GM23338 (cell line): ENCODE results near the gene ABHD15. TPM values are rescaled to one million over a fixed set of nuclear protein-coding genes. Genes with fewer than 3 reads are reported as not detected.

Experiments used
- ATAC-seq: fragments of 200-7000 bp; cut with Tn5 transposase; 3 replicates; pipeline ENCODE4 v1.9.1; 2020
- DNase-seq: peaks from one replicate; pipeline ENCODE4 v3.0.0-alpha.2; 2015; ENCODE audit warnings: low spot score
- H2AFZ ChIP-seq: fragments of 200-600 bp; sonication (generic); 2 replicates; pipeline ENCODE4 v1.8.0; 2016; ENCODE audit warnings: antibody characterized with exemption, mild to moderate bottlenecking, moderate library complexity
- H3F3A ChIP-seq: fragments of 200-600 bp; sonication (generic); replicated peaks from 2 replicates; pipeline ENCODE4 v1.8.0; 2017; ENCODE audit warnings: antibody characterized with exemption, mixed run types, low read depth
- H3K27ac ChIP-seq: fragments of 200-600 bp; sonication (generic); 2 replicates; pipeline ENCODE4 v1.6.1; 2016; ENCODE audit warnings: low read depth
- H3K27me3 ChIP-seq: fragments of 200-600 bp; sonication (generic); 2 replicates; pipeline ENCODE4 v1.8.0; 2016; ENCODE audit warnings: mild to moderate bottlenecking, mixed run types, moderate library complexity; ENCODE audit not compliant: insufficient read depth
- H3K36me3 ChIP-seq: fragments of 200-600 bp; sonication (generic); 2 replicates; pipeline ENCODE4 v1.8.0; 2016; ENCODE audit warnings: mild to moderate bottlenecking; ENCODE audit not compliant: insufficient read depth
- H3K4me1 ChIP-seq: fragments of 200-600 bp; sonication (generic); 2 replicates; pipeline ENCODE4 v1.8.0; 2016; ENCODE audit warnings: mild to moderate bottlenecking, moderate library complexity; ENCODE audit not compliant: insufficient read depth
- H3K4me2 ChIP-seq: fragments of 200-600 bp; sonication (generic); 2 replicates; pipeline ENCODE4 v1.7.1; 2017; ENCODE audit warnings: mixed run types
- H3K4me3 ChIP-seq: fragments of 200-600 bp; sonication (generic); 2 replicates; pipeline ENCODE4 v1.6.1; 2016; ENCODE audit warnings: mixed run types
- H3K79me2 ChIP-seq: fragments of 200-600 bp; sonication (generic); replicated peaks from 2 replicates; pipeline ENCODE4 v1.8.0; 2017; ENCODE audit warnings: mild to moderate bottlenecking; ENCODE audit not compliant: insufficient read depth
- H3K9me2 ChIP-seq: fragments of 200-600 bp; sonication (generic); 2 replicates; pipeline ENCODE4 v1.8.0; 2017; ENCODE audit not compliant: insufficient read depth
- H4K20me1 ChIP-seq: fragments of 200-600 bp; sonication (generic); replicated peaks from 2 replicates; pipeline ENCODE4 v1.8.0; 2017; ENCODE audit warnings: mild to moderate bottlenecking; ENCODE audit not compliant: insufficient read depth
- H3K27ac Mint-ChIP-seq: 2 replicates; pipeline ENCODE4 v1.8.0; 2020; ENCODE audit warnings: inconsistent platforms, mild to moderate bottlenecking, moderate library complexity, mixed read lengths
- H3K27me3 Mint-ChIP-seq: 3 replicates; pipeline ENCODE4 v1.8.0; 2022; ENCODE audit warnings: low read depth, mild to moderate bottlenecking, moderate library complexity, mixed read lengths, inconsistent platforms; ENCODE audit not compliant: insufficient read depth, poor library complexity
- H3K36me3 Mint-ChIP-seq: 3 replicates; pipeline ENCODE4 v1.8.0; 2021; ENCODE audit warnings: low read depth, mild to moderate bottlenecking, inconsistent platforms, moderate library complexity, mixed read lengths
- H3K4me1 Mint-ChIP-seq: 3 replicates; pipeline ENCODE4 v1.8.0; 2020; ENCODE audit warnings: mild to moderate bottlenecking, inconsistent platforms, mixed read lengths
- H3K4me3 Mint-ChIP-seq: 3 replicates; pipeline ENCODE4 v1.8.0; 2021; ENCODE audit warnings: moderate library complexity, mild to moderate bottlenecking, inconsistent platforms, mixed read lengths
- H3K9me3 Mint-ChIP-seq: 3 replicates; pipeline ENCODE4 v1.8.0; 2020; ENCODE audit warnings: moderate library complexity, mild to moderate bottlenecking, inconsistent platforms, mixed read lengths
- POLR2AphosphoS5 ChIP-seq: IDR thresholded peaks from 2 replicates; pipeline ENCODE4 v1.6.1; 2016; ENCODE audit warnings: antibody characterized with exemption, low read depth
- STAT1 ChIP-seq: IDR thresholded peaks from one replicate; pipeline ENCODE4 v1.6.1; 2016; ENCODE audit warnings: antibody characterized with exemption; ENCODE audit not compliant: unreplicated experiment
- ZNF331 ChIP-seq: fragments of 250-450 bp; sonication (Bioruptor Pico); IDR thresholded peaks from 2 replicates; pipeline ENCODE4 v1.5.0; 2020; ENCODE audit warnings: low read depth, mild to moderate bottlenecking, moderate library complexity
- polyA plus RNA-seq: library from polyadenylated mRNA; unstranded; fragments of >200 nt; fragmentation: Nextera tagmentation; extraction: Ambion mirVana; gene quantifications from 2 replicates; pipeline ENCODE4 v1.2.1, GENCODE V29; 2016
- total RNA-seq: library from RNA; depleted of rRNA; stranded (reverse); fragments of >200 nt; shearing (Covaris generic); gene quantifications from 2 replicates; pipeline ENCODE4 v1.2.3, GENCODE V29; 2014
- TF ChIP-seq, protein P1 (sequence below): IDR thresholded peaks from 2 replicates; pipeline ENCODE4 v1.6.1; 2016; ENCODE audit warnings: antibody characterized with exemption
- TF ChIP-seq, protein P2 (sequence below): fragments of 250-450 bp; sonication (Bioruptor Pico); IDR thresholded peaks from 2 replicates; pipeline ENCODE4 v1.5.0; 2020; ENCODE audit warnings: mild to moderate bottlenecking, moderate library complexity

The ABHD15 gene
- total and polyA plus RNA-seq, 2 experiments from 2014 or later = 0.27 to 2.5 TPM

DNA sequence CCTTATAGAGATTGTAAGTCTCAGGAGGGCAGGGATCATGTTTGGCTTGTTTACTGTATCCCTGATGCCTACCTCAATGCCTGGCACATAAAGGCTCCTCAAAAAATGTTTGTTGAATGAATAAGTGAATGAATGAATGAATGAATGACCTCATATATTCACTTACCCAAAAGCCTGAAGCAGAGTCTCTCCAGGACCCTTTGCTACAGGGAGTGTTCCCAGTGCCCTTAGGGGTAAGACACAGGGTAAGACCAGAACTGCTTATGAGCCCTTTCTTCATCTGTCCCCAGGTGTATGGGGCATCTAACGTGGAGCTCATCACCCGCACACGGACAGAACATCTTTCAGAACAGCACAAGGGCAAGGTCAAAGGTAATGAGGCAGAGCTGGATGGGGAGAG is 43.6 kb upstream of the ABHD15 start:
- H2AFZ ChIP-seq = no peak overlapping the region
- H3K36me3 ChIP-seq = no peaks in the 10 kb centered on the region; the same call in 1 of the 2 replicates
- H3K9me2 ChIP-seq = no peaks in the 10 kb centered on the region
- no peak overlapping the region for H3K4me3 ChIP-seq
- H3K79me2 ChIP-seq = peaks cover 2% of the 10 kb centered on the region; the same call in 1 of the 2 replicates
- peaks cover 4% of the 10 kb centered on the region; the same call in 2 of the 3 replicates for H3K36me3 Mint-ChIP-seq
- no peak overlapping the region for H3K27ac Mint-ChIP-seq
- TF ChIP-seq, protein P1, sequence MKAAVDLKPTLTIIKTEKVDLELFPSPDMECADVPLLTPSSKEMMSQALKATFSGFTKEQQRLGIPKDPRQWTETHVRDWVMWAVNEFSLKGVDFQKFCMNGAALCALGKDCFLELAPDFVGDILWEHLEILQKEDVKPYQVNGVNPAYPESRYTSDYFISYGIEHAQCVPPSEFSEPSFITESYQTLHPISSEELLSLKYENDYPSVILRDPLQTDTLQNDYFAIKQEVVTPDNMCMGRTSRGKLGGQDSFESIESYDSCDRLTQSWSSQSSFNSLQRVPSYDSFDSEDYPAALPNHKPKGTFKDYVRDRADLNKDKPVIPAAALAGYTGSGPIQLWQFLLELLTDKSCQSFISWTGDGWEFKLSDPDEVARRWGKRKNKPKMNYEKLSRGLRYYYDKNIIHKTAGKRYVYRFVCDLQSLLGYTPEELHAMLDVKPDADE = no peak
- TF ChIP-seq, protein P2, sequence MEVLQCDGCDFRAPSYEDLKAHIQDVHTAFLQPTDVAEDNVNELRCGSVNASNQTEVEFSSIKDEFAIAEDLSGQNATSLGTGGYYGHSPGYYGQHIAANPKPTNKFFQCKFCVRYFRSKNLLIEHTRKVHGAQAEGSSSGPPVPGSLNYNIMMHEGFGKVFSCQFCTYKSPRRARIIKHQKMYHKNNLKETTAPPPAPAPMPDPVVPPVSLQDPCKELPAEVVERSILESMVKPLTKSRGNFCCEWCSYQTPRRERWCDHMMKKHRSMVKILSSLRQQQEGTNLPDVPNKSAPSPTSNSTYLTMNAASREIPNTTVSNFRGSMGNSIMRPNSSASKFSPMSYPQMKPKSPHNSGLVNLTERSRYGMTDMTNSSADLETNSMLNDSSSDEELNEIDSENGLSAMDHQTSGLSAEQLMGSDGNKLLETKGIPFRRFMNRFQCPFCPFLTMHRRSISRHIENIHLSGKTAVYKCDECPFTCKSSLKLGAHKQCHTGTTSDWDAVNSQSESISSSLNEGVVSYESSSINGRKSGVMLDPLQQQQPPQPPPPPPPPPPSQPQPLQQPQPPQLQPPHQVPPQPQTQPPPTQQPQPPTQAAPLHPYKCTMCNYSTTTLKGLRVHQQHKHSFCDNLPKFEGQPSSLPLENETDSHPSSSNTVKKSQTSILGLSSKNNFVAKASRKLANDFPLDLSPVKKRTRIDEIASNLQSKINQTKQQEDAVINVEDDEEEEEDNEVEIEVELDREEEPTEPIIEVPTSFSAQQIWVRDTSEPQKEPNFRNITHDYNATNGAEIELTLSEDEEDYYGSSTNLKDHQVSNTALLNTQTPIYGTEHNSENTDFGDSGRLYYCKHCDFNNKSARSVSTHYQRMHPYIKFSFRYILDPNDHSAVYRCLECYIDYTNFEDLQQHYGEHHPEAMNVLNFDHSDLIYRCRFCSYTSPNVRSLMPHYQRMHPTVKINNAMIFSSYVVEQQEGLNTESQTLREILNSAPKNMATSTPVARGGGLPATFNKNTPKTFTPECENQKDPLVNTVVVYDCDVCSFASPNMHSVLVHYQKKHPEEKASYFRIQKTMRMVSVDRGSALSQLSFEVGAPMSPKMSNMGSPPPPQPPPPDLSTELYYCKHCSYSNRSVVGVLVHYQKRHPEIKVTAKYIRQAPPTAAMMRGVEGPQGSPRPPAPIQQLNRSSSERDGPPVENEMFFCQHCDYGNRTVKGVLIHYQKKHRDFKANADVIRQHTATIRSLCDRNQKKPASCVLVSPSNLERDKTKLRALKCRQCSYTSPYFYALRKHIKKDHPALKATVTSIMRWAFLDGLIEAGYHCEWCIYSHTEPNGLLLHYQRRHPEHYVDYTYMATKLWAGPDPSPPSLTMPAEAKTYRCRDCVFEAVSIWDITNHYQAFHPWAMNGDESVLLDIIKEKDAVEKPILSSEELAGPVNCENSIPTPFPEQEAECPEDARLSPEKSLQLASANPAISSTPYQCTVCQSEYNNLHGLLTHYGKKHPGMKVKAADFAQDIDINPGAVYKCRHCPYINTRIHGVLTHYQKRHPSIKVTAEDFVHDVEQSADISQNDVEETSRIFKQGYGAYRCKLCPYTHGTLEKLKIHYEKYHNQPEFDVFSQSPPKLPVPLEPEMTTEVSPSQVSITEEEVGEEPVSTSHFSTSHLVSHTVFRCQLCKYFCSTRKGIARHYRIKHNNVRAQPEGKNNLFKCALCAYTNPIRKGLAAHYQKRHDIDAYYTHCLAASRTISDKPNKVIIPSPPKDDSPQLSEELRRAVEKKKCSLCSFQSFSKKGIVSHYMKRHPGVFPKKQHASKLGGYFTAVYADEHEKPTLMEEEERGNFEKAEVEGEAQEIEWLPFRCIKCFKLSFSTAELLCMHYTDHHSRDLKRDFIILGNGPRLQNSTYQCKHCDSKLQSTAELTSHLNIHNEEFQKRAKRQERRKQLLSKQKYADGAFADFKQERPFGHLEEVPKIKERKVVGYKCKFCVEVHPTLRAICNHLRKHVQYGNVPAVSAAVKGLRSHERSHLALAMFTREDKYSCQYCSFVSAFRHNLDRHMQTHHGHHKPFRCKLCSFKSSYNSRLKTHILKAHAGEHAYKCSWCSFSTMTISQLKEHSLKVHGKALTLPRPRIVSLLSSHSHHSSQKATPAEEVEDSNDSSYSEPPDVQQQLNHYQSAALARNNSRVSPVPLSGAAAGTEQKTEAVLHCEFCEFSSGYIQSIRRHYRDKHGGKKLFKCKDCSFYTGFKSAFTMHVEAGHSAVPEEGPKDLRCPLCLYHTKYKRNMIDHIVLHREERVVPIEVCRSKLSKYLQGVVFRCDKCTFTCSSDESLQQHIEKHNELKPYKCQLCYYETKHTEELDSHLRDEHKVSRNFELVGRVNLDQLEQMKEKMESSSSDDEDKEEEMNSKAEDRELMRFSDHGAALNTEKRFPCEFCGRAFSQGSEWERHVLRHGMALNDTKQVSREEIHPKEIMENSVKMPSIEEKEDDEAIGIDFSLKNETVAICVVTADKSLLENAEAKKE (CRISPR knock-in tag) = no peak
- no peak for TF ChIP-seq ZNF331 (CRISPR knock-in tag)
- no peak for TF ChIP-seq POLR2AphosphoS5
- no peak for TF ChIP-seq STAT1
- H3F3A ChIP-seq = no peaks in the 10 kb centered on the region
- H3K27me3 Mint-ChIP-seq = peaks cover 24% of the 10 kb centered on the region
- H3K4me3 Mint-ChIP-seq = no peak overlapping the region
- H3K27ac ChIP-seq = no peak overlapping the region
- no peak overlapping the region for H3K4me2 ChIP-seq
- peaks cover 18% of the 10 kb centered on the region for H3K4me1 Mint-ChIP-seq
- no peaks in the 10 kb centered on the region; the same call in 2 of the 3 replicates for H3K9me3 Mint-ChIP-seq
- H4K20me1 ChIP-seq = peaks cover 7% of the 10 kb centered on the region; the same call in 1 of the 2 replicates
- peaks cover 17% of the 10 kb centered on the region for H3K4me1 ChIP-seq
- no peak for ATAC-seq
- no peak for DNase-seq
- peaks cover 24% of the 10 kb centered on the region for H3K27me3 ChIP-seq
